GM18951 (cell line): ENCODE data around the gene NXN.
"Not testable (repeated sequence)": the region's sequence is repeated elsewhere in the genome, so short reads cannot be mapped to it uniquely, and the experiment has no call there.

Source experiments
- POLR2A ChIP-seq: IDR thresholded peaks from 4 replicates; pipeline ENCODE4 v1.6.1; 2011; ENCODE audit warnings: mild to moderate bottlenecking; ENCODE audit not compliant: insufficient read length, insufficient read depth; ENCODE audit errors: extremely low read depth
- in situ Hi-C: fragments of 300-500 bp; cut with MboI; formaldehyde crosslinking; loops from one replicate; pipeline ENCODE4 v1.12.0; 2022; ENCODE audit warnings: low sequenced_read_pairs, mixed read lengths, inconsistent platforms; ENCODE audit not compliant: unreplicated experiment

NXN gene

GRCh38 chr17:826778-827177 is 152.8 kb downstream of the NXN start:
- TF ChIP-seq POLR2A: no peak
- in situ Hi-C loops: no loop called here

GRCh38 chr17:825216-825615 is 154.4 kb downstream of the NXN start:
- TF ChIP-seq POLR2A: no peak
- in situ Hi-C loops: no loop called here

GRCh38 chr17:824378-824777 is 155.2 kb downstream of the NXN start:
- TF ChIP-seq POLR2A: no peak
- in situ Hi-C loops: no loop called here

- in situ Hi-C loops: no loop called here
- TF ChIP-seq POLR2A: no peak
Observed at GRCh38 chr17:823501-823902, 156.1 kb downstream of the NXN start.

- in situ Hi-C loops: no loop called here
- TF ChIP-seq POLR2A: no peak
Observed at GRCh38 chr17:819251-819650, 160.3 kb downstream of the NXN start.

- in situ Hi-C loops: no loop called here
- no peak for TF ChIP-seq POLR2A
Observed at GRCh38 chr17:814371-814770, 165.2 kb downstream of the NXN start.

- in situ Hi-C loops: no loop called here
- TF ChIP-seq POLR2A: no peak
Observed at GRCh38 chr17:812638-813204, 166.9 kb downstream of the NXN start.

- in situ Hi-C loops: no loop called here
- TF ChIP-seq POLR2A: no peak
Observed at GRCh38 chr17:811051-811784, 168.4 kb downstream of the NXN start.

- in situ Hi-C loops: no loop called here
- TF ChIP-seq POLR2A: no peak
Observed at GRCh38 chr17:807523-808294, 171.9 kb downstream of the NXN start.

GRCh38 chr17:806781-807522 is 172.6 kb downstream of the NXN start:
- TF ChIP-seq POLR2A: no peak
- in situ Hi-C loops: no loop called here

- no peak for TF ChIP-seq POLR2A
- in situ Hi-C loops: no loop called here
Observed at GRCh38 chr17:806346-806745, 173.2 kb downstream of the NXN start.

- in situ Hi-C loops: not testable (repeated sequence)
Observed at GRCh38 chr17:805886-806285, 173.7 kb downstream of the NXN start.
